GM18867 (cell line): ENCODE measurements around the gene MRGPRX4.
"Not testable (repeated sequence)": the region's sequence is repeated elsewhere in the genome, so short reads cannot be mapped to it uniquely, and the experiment has no call there.

Experiments used
- ATAC-seq: cut with Tn5 transposase; IDR thresholded peaks from one replicate; pipeline ENCODE4 v1.9.1; 2021; ENCODE audit warnings: mild to moderate bottlenecking, moderate library complexity; ENCODE audit not compliant: unreplicated experiment

Gene MRGPRX4

GRCh38 chr11:18172666-18173065 is at the start of gene MRGPRX4:
Gene MRGPRX4 (plus strand): TSS chr11:18172837. CDS start chr11:18173257, 420 bp downstream.
- ATAC-seq, result no peak

GRCh38 chr11:18131115-18131514 is 41.5 kb upstream of the MRGPRX4 start:
- ATAC-seq, result not testable (repeated sequence)

GRCh38 chr11:18132341-18132740 is 40.3 kb upstream of the MRGPRX4 start, which contains the start of gene MRGPRX3:
Gene MRGPRX3 (plus strand): TSS chr11:18132571. CDS start chr11:18137203, 4,632 bp downstream.
- no peak for ATAC-seq

- no peak for ATAC-seq
These were observed 37.3 kb upstream of the MRGPRX4 start for GRCh38 chr11:18135308-18135707.

GRCh38 chr11:18137186-18137800 is 35.3 kb upstream of the MRGPRX4 start:
- ATAC-seq, result no peak

GRCh38 chr11:18140145-18140544 is 32.5 kb upstream of the MRGPRX4 start:
- ATAC-seq, result no peak

- no peak for ATAC-seq
These were observed 28.4 kb upstream of the MRGPRX4 start for GRCh38 chr11:18144243-18144642.

- no peak for ATAC-seq
These were observed 27.6 kb upstream of the MRGPRX4 start for GRCh38 chr11:18145025-18145424.

GRCh38 chr11:18145837-18146236 is 26.8 kb upstream of the MRGPRX4 start:
- ATAC-seq, result no peak

- no peak for ATAC-seq
These were observed 21.1 kb upstream of the MRGPRX4 start for GRCh38 chr11:18151581-18151980.

- ATAC-seq, result no peak
These were observed 4.3 kb upstream of the MRGPRX4 start for GRCh38 chr11:18168372-18168771.

- no peak for ATAC-seq
These were observed 1.1 kb upstream of the MRGPRX4 start for GRCh38 chr11:18171377-18172000.

- no peak for ATAC-seq
These were observed 709 bp downstream of the MRGPRX4 start for GRCh38 chr11:18173225-18173866.

GRCh38 chr11:18188796-18189195 is 16.2 kb downstream of the MRGPRX4 start:
- no peak for ATAC-seq

GRCh38 chr11:18189476-18190245 is 17.0 kb downstream of the MRGPRX4 start:
- ATAC-seq, result not testable (repeated sequence)

GRCh38 chr11:18191376-18191775 is 18.7 kb downstream of the MRGPRX4 start:
- no peak for ATAC-seq

- ATAC-seq, result no peak
These were observed 20.4 kb downstream of the MRGPRX4 start for GRCh38 chr11:18193010-18193409.

- no peak for ATAC-seq
These were observed 23.9 kb downstream of the MRGPRX4 start for GRCh38 chr11:18196532-18196931.

GRCh38 chr11:18197738-18198137 is 25.1 kb downstream of the MRGPRX4 start:
- not testable (repeated sequence) for ATAC-seq

- no peak for ATAC-seq
These were observed 31.1 kb downstream of the MRGPRX4 start for GRCh38 chr11:18203723-18204122.

GRCh38 chr11:18204220-18204619 is 31.6 kb downstream of the MRGPRX4 start:
- no peak for ATAC-seq
